ENCODE results near the gene LAMB4.

The LAMB4 gene

DNA sequence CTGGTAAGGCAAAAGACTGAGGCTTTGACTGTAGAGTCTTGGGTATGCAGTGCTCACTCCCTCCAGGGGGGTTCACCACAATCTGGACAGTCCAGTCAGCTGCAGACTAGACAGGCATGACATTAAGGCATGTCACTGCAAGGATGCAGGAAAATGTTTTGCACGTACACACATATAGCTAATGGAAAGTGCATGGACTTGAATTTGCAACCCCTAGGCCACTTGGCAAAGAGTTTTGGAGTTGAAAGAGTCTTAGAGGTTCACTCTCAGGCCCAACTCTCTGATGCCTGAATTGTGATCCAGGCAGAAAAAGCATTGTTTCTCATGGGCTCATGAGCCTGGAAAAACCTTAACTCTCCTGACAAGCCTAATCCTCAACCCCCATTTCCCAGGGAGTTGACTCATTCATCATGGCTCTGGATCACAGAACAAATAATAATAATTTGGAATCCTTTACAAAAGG, 51.9 kb downstream of the LAMB4 start:
- DNase-seq: no peak

DNA sequence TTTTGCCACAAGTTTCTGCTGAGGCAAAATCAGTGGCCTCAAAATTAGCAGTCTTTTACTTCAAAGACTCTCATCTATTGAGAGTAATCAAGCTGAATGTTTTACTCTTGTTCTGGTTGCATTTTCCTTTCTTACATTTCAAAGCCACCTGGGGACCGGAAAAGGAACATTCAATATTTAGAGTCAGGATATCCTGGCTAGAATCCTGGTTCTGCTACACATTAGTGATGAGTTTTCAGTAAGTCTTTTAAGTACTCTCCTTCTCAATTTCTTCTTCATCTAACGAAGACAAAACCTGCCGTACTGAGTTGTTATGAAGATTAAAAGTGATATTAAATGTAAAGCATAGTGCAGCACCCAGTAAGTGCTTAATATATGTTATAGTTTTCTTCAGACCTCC, 52.5 kb downstream of the LAMB4 start:
- DNase-seq: no peak

GRCh38 chr7:108076156-108076555, 54.0 kb downstream of the LAMB4 start:
- no peak for DNase-seq

- no peak for DNase-seq
Measured at GRCh38 chr7:108073305-108074070, 56.7 kb downstream of the LAMB4 start.

DNA sequence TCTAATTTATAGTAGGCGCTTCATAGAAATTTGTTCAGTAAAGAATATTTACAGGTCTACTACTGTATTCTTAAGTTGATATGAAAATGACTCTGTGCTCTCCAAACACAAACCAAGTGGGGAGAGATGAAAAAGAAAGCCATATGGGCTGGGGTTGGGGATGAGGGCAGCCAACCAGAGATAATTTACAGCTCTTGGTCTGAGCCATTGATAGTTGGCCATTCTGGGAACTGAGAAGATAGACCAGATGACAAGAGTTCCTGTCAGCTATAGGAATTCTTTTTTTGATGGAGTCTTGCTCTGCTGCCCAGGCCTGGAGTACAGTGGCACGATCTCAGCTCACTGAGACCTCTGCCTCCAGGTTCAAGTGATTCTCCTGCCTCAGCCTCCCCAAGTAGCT, 57.4 kb downstream of the LAMB4 start:
- DNase-seq: no peak

- DNase-seq: no peak
Measured at GRCh38 chr7:108072116-108072515, 58.0 kb downstream of the LAMB4 start.

- DNase-seq: no peak
Measured at GRCh38 chr7:108071551-108071950, 58.6 kb downstream of the LAMB4 start.

GRCh38 chr7:108069646-108070045, 60.5 kb downstream of the LAMB4 start:
- DNase-seq: no peak

- DNase-seq: no peak
Measured at GRCh38 chr7:108067844-108068243, 62.3 kb downstream of the LAMB4 start.

GRCh38 chr7:108066486-108066885, 63.7 kb downstream of the LAMB4 start:
- no peak for DNase-seq

GRCh38 chr7:108063520-108063933, 66.6 kb downstream of the LAMB4 start:
- no peak for DNase-seq

DNA sequence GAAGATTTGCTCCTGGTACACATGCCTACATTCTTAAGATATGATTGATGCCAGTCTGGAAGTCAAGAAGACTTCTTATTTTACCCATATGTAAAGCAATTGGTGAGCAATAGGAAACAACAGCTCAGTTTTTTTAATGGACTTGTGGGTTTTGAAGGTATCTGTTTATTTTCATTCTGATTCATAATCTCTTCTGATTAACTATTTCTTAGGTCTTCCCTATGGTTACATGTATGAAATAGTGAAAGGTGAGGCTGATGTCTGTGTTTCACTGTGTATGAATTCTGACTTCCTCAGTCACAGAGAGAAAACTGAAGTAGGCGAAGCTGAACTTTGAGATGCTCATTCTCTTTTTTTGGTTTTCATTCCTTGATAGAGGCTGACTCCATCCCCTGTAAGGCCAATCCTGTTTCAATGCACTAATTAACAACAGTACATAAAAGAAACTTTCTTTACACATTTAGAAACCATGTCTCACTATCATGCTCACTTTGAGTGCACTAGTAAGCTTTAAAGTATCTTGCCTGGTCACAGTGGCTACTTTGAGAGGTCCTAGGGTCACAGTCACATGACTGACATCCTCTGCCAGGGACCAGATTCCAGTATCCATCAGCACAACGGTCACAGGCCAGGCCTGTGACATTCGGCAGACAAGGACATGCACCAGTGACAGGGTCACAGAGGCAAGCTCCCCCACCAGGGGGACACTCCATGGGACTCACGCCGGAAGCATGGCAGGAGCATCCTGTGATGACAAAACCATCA, 67.7 kb downstream of the LAMB4 start:
- DNase-seq: no peak

DNA sequence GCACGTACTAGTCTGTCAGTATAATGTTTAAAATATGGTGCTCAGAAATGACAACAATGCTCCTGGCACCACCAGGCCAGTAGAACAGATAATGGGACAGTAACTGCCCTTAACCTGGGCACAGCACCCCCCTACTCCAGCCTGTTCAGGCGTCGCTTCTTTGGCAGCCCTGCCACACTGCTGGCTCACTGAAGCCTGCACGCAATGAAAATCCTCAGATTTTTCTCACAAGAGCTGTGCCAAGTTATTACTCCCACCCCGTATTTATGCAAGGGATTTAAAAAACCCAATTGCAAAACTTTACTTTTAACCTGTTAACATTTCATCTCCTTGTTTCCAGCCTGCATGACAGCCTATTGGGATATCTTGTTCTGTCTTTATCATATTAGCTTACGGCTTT, 70.6 kb downstream of the LAMB4 start:
- DNase-seq: no peak

DNA sequence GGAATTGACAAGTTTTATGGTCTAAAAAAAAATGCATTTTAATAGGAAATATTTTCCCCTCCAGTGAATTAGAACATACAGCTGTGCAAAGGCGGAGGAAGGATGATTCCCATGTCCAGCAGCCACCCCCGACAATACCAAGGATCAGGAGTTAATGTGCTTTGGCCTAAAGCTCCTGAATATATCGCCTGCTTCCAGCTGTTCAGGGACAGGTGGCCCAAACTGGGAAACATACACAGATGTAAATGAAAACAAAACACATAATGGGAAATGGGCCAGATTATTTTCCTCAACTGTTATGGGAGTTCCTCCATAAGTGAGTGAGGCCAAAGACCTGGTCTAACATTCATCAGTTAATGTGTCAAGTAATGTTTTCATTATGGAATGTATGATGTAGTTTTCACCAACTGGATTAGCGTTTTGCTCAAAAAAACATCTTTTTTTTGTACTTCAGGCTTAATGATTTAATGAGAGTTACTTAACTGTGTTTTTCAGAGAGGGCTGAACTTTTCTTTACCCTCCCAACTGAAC, 72.1 kb downstream of the LAMB4 start:
- DNase-seq: no peak

- no peak for DNase-seq
Measured at GRCh38 chr7:108055611-108056021, 74.5 kb downstream of the LAMB4 start.

- DNase-seq: no peak
Measured at GRCh38 chr7:108054537-108054936, 75.6 kb downstream of the LAMB4 start.

- DNase-seq: no peak
Measured at GRCh38 chr7:108053250-108053649, 76.9 kb downstream of the LAMB4 start.

DNA sequence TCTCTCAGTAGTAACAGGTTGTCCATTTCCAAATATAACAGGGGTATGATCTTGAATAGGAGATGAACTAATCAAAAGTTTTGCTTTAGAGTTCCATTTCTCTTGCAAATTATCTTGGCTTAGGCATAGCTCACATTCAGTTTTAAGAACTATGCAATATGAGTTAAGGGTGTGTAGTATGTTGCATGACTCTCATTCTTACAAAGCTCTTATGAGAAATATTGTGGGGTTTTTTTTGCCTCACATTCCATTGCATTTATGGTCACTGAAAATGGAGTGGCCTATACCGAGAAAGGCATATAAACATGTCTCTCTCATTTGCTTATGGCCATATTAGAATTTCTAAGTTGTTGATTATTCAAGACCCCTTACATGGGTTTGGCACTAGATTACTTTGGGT, 78.7 kb downstream of the LAMB4 start:
- DNase-seq: no peak

DNA sequence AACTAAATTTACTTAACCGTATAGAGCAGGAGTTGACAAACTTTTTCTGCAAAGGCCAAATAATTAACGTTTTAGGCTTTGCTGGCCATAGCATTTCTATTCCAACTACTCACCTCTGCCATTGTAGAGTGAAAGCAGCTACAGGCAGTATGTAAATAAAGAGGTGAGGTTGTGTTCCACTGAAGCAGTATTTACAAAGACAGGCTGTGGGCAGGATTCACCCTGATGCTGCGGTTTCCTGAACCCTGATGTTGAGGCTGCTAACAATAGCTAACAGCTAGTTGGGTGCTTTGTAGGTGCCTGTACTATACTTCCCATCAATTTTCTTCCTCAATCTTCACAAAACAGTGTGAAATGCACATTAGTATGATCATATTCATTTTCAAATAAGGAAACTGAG, 80.2 kb downstream of the LAMB4 start:
- no peak for DNase-seq

- DNase-seq: no peak
Measured at GRCh38 chr7:108048422-108048821, 81.7 kb downstream of the LAMB4 start.

GRCh38 chr7:108046952-108047506, 83.1 kb downstream of the LAMB4 start:
- DNase-seq: no peak

DNA sequence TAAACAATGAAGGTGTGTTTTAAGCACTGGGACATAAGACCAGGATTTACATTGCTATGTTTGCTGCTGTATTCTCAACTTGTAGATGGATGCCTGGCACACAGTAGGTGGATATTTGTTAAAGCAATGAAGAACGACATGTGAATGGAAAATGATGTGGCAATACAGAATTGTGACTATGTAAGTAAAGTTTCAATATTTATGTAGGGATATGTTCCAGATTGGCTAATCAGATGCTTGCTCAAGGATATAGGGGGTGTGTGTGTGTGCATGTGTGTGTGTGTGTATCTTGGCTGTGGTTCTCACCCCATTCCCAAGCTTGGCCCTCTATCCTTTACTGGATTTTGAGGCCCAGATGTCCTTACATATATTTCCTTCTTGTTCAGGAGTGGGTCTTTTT, 84.5 kb downstream of the LAMB4 start:
- DNase-seq: no peak

DNA sequence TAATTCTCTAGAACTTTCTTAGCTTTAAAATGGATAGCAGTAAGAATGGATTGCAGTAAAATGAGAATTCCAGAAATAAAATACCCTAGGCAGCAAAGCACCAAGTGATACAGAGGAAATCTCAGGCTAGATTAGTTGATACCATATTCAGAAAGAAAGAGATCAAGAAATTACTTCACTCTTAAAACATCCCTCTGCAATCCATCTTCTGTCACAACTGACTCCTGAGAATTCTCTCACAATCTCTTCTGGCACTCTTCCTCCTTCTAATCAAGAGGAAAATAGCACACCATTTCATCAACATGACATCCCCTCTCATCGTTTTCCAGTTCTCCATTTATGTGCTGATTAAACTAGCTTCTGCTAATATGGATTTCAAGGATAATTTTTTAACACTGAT, 85.0 kb downstream of the LAMB4 start:
- no peak for DNase-seq

- DNase-seq: no peak
Measured at GRCh38 chr7:108044345-108044744, 85.8 kb downstream of the LAMB4 start.
